HepG2 (cell line): ENCODE measurements around the gene EXOC6B. TPM values are rescaled to one million over a fixed set of nuclear protein-coding genes. Genes with fewer than 3 reads are reported as not detected.

ENCODE experiments used
- ATAC-seq: fragments of 200-7000 bp; cut with Tn5 transposase; 3 replicates; pipeline ENCODE4 v1.9.1; 2020; ENCODE audit warnings: mild to moderate bottlenecking, moderate library complexity
- BruUV-seq: library from RNA; stranded (reverse); fragments of 400-500 nt; replicated peaks from 2 replicates; lab custom pipeline; 2021; lab: Mats Ljungman, UMichigan
- CTCF ChIA-PET: fragments of 300-600 bp; formaldehyde crosslinking; extraction: SDS; loops from one replicate; lab custom pipeline; 2021; ENCODE audit warnings: low total read pairs, inconsistent platforms, low intra/inter-chr PET ratio; lab: Yijun Ruan, JAX
- POLR2A ChIA-PET: fragments of 350-600 bp; sonication (Branson Sonifier 250); formaldehyde crosslinking; loops from one replicate; lab custom pipeline; 2020; ENCODE audit warnings: antibody characterized with exemption, inconsistent platforms; lab: Yijun Ruan, JAX
- DNase-seq: peaks from one replicate; pipeline ENCODE4 v3.0.0-alpha.2; 2015; ENCODE audit warnings: low spot score
- FAIRE-seq: peaks from 3 replicates; lab custom pipeline; 2011; peaks lifted over from hg19 to GRCh38; lab: Jason Lieb, UNC
- H2AFZ ChIP-seq: one replicate; pipeline ENCODE4 v1.6.1; 2011; ENCODE audit warnings: low read length, inconsistent platforms
- H3K27ac ChIP-seq: fragments of 300-600 bp; 3 replicates; pipeline ENCODE4 v1.8.0; 2011; ENCODE audit warnings: mixed run types, mild to moderate bottlenecking, mixed read lengths, low read length, inconsistent platforms; ENCODE audit not compliant: insufficient read depth; ENCODE audit errors: extremely low read length
- H3K27me3 ChIP-seq, 2 experiments: fragments of 200-600 bp in 1 of 2; 2 replicates in 1 of 2; 3 replicates in 1 of 2; pipeline versions ENCODE4 v1.6.0 to v1.8.0; 2011; ENCODE audit warnings: low read length in 2 of 2, mild to moderate bottlenecking in 2 of 2, moderate library complexity in 2 of 2, inconsistent platforms in 1 of 2; ENCODE audit not compliant: insufficient read depth in 2 of 2, control insufficient read depth in 1 of 2
- H3K36me3 ChIP-seq, 2 experiments: fragments of 200-600 bp in 1 of 2; replicated peaks in 1 of 2; 2 replicates in 1 of 2; 3 replicates in 1 of 2; pipeline versions ENCODE4 v1.5.1 to v1.8.0; 2011; ENCODE audit warnings: low read length in 2 of 2, inconsistent platforms in 1 of 2; ENCODE audit not compliant: insufficient read depth in 2 of 2, control insufficient read depth in 1 of 2
- H3K4me1 ChIP-seq: 2 replicates; pipeline ENCODE4 v1.5.1; 2012; ENCODE audit warnings: low read length, inconsistent platforms; ENCODE audit not compliant: insufficient read depth
- H3K4me2 ChIP-seq: 2 replicates; pipeline ENCODE4 v1.6.0; 2011; ENCODE audit warnings: low read depth, low read length, inconsistent platforms
- H3K4me3 ChIP-seq, 3 experiments: fragments of 200-600 bp in 1 of 3; sonication (generic), shearing (Covaris generic) in 1 of 3; replicated peaks in 1 of 3; 2 replicates each; pipeline ENCODE4 v1.5.1; 2011 to 2016; ENCODE audit warnings: low read length in 3 of 3, inconsistent platforms in 2 of 3, low read depth in 2 of 3, mild to moderate bottlenecking in 2 of 3, control low read depth in 1 of 3, mixed read lengths in 1 of 3; ENCODE audit not compliant: insufficient read depth in 1 of 3
- H3K79me2 ChIP-seq: one replicate; pipeline ENCODE4 v1.6.1; 2011; ENCODE audit warnings: low read length, inconsistent platforms; ENCODE audit not compliant: insufficient read depth
- H3K9ac ChIP-seq: 2 replicates; pipeline ENCODE4 v1.6.0; 2011; ENCODE audit warnings: mild to moderate bottlenecking, low read depth, low read length, inconsistent platforms; ENCODE audit not compliant: insufficient read depth
- H3K9me3 ChIP-seq: 2 replicates; pipeline ENCODE4 v1.5.1; 2012; ENCODE audit warnings: mild to moderate bottlenecking, low read length
- H4K20me1 ChIP-seq: 2 replicates; pipeline ENCODE4 v1.6.0; 2011; ENCODE audit warnings: inconsistent platforms, mild to moderate bottlenecking, low read length, moderate library complexity; ENCODE audit not compliant: insufficient read depth
- FOXJ3 ChIP-seq: sonication (generic); formaldehyde crosslinking; IDR thresholded peaks from 2 replicates; pipeline ENCODE4 v1.4.0; 2020; ENCODE audit warnings: missing genetic modification reagents, mild to moderate bottlenecking, borderline replicate concordance
- GABPA ChIP-seq, 2 experiments: IDR thresholded peaks; 2 replicates each; pipeline ENCODE4 v1.6.1; 2011 to 2016; ENCODE audit warnings: low read depth in 2 of 2, low read length in 1 of 2, missing biosample characterization in 1 of 2, missing genetic modification characterization in 1 of 2
- GLI4 ChIP-seq: sonication (generic); formaldehyde crosslinking; IDR thresholded peaks from 2 replicates; pipeline ENCODE4 v1.5.1; 2020; ENCODE audit warnings: missing genetic modification reagents, mild to moderate bottlenecking, moderate library complexity, borderline replicate concordance
- HNF4G ChIP-seq, 2 experiments: sonication (generic) in 1 of 2; formaldehyde crosslinking in 1 of 2; IDR thresholded peaks; 2 replicates each; pipeline versions ENCODE4 v1.4.0 to v1.6.1; 2011 to 2020; ENCODE audit warnings: borderline replicate concordance in 2 of 2, low read depth in 2 of 2, mild to moderate bottlenecking in 2 of 2, low read length in 1 of 2, missing genetic modification reagents in 1 of 2, moderate library complexity in 1 of 2
- ISL2 ChIP-seq: sonication (generic); formaldehyde crosslinking; IDR thresholded peaks from 2 replicates; pipeline ENCODE4 v1.5.0; 2020; ENCODE audit warnings: missing genetic modification reagents
- KLF15 ChIP-seq: sonication (generic); formaldehyde crosslinking; IDR thresholded peaks from 2 replicates; pipeline ENCODE4 v1.8.1; 2023; ENCODE audit warnings: borderline replicate concordance, mild to moderate bottlenecking, inconsistent platforms, missing genetic modification reagents, mixed read lengths
- SOX5 ChIP-seq: IDR thresholded peaks from 2 replicates; pipeline ENCODE4 v1.6.1; 2016; ENCODE audit warnings: borderline replicate concordance
- ZC3H13 ChIP-seq: sonication (generic); formaldehyde crosslinking; IDR thresholded peaks from 2 replicates; pipeline ENCODE4 v1.8.1; 2023; ENCODE audit warnings: mild to moderate bottlenecking, missing genetic modification reagents, moderate library complexity
- ZNF124 ChIP-seq: sonication (generic); formaldehyde crosslinking; IDR thresholded peaks from 2 replicates; pipeline ENCODE4 v1.4.0; 2020; ENCODE audit warnings: missing genetic modification reagents
- ZNF274 ChIP-seq: sonication (generic); formaldehyde crosslinking; IDR thresholded peaks from 2 replicates; pipeline ENCODE4 v1.5.1; 2020; ENCODE audit warnings: mild to moderate bottlenecking, missing genetic modification reagents
- ZNF383 ChIP-seq: sonication (generic); formaldehyde crosslinking; IDR thresholded peaks from 2 replicates; pipeline ENCODE4 v1.4.0; 2020; ENCODE audit warnings: missing genetic modification reagents, mild to moderate bottlenecking, borderline replicate concordance
- ZNF792 ChIP-seq: IDR thresholded peaks from 2 replicates; pipeline ENCODE4 v1.6.1; 2016
- WGBS: methylation state at CpG from one replicate; pipeline ENCODE4 v1.1.6; 2017; ENCODE audit warnings: low lambda C conversion rate; 5-methylcytosine and 5-hydroxymethylcytosine counted together
- in situ Hi-C: cut with HindIII; loops from 2 replicates; pipeline ENCODE4 v1.10.0; 2017; ENCODE audit warnings: low pct_unique_long_range_greater_than_20kb; ENCODE audit not compliant: extremely low pct_ligation_motif_present
- intact Hi-C: fragments of 100-400 bp; cut with micrococcal nuclease; formaldehyde crosslinking; loops from one replicate; pipeline ENCODE4 v1.10.0; 2022; ENCODE audit not compliant: unreplicated experiment
- polyA plus RNA-seq, 8 experiments: library from polyadenylated mRNA; depleted of rRNA in 3 of 8; stranded (reverse) in 7 of 8; unstranded in 1 of 8; fragments of >200 nt; fragmentation: Illumina TruSeq in 4 of 8; extraction: Trizol in 4 of 8; gene quantifications; 2 replicates each; pipeline versions ENCODE4 v1.2.1 to v1.2.3, GENCODE V29; 2011 to 2016; ENCODE audit warnings: low read depth in 4 of 8, missing spikeins in 1 of 8, mixed read lengths in 1 of 8; ENCODE audit not compliant: insufficient read depth in 1 of 8
- total RNA-seq, 5 experiments: library from RNA; depleted of rRNA; stranded (reverse); fragments of >200 nt; fragmentation: Illumina TruSeq; extraction: Trizol; gene quantifications; 2 replicates each; pipeline ENCODE4 v1.2.3, GENCODE V29; 2016; ENCODE audit warnings: low read depth in 1 of 5
- TF ChIP-seq, protein P1 (sequence below): sonication (generic); formaldehyde crosslinking; IDR thresholded peaks from 2 replicates; pipeline ENCODE4 v1.5.0; 2020; ENCODE audit warnings: missing genetic modification reagents
- TF ChIP-seq, protein P2 (sequence below): IDR thresholded peaks from 2 replicates; pipeline ENCODE4 v1.6.1; 2018; ENCODE audit warnings: missing genetic modification reagents, mild to moderate bottlenecking, missing compliant biosample characterization
- TF ChIP-seq, protein P3 (sequence below): IDR thresholded peaks from 2 replicates; pipeline ENCODE4 v1.4.0; 2020; ENCODE audit warnings: mild to moderate bottlenecking, missing genetic modification reagents
- TF ChIP-seq, protein P4 (sequence below): sonication (generic); formaldehyde crosslinking; IDR thresholded peaks from 2 replicates; pipeline ENCODE4 v1.5.0; 2020; ENCODE audit warnings: mild to moderate bottlenecking, missing genetic modification reagents

Gene EXOC6B
- total and polyA plus RNA-seq, 2 of the 13 experiments (the other 11 are each of a cell fraction or from before 2014, with no cell fraction given) = 9.1 to 15.9 TPM

DNA sequence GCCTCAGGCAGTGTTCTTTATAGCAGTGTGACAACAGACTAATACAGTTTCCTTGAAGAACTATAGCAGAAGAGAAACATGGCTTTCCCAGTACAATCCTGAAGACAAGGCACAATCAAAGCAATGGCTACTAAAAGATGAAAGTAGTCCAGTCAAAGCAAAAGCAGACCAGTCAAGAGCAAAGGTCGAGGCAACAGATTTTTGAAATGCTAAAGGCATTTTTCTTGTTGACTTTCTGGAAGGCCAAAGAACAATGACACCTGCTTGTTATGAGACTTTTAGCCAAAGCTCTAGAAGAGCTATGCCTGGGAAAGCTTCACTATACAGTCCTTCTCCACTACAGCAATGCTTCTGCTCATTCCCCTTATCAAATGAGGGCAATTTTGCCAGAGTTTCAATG is 269.9 kb downstream of the EXOC6B start:
- H3K36me3 ChIP-seq = no peaks in the 10 kb centered on the region
- no peak overlapping the region for H3K9ac ChIP-seq
- H2AFZ ChIP-seq = no peak overlapping the region
- H3K4me2 ChIP-seq = no peak overlapping the region
- H3K4me1 ChIP-seq = peaks cover 14% of the 10 kb centered on the region
- H3K4me3 ChIP-seq = no peak overlapping the region
- intact Hi-C loops = no loop called here
- no peaks in the 10 kb centered on the region for H4K20me1 ChIP-seq
- DNase-seq (peak; percentile 91), FAIRE-seq (no peak), ATAC-seq (peak; percentile 79)
- in situ Hi-C loops = no loop called here
- H3K79me2 ChIP-seq = no peaks in the 10 kb centered on the region
- BruUV-seq = no TSS peak
- no peaks in the 10 kb centered on the region for H3K27me3 ChIP-seq
- WGBS = 26% methylated on average over 1 of the region's 1 CpG
- peak overlapping the region; percentile 30 for H3K27ac ChIP-seq
- peaks cover 9% of the 10 kb centered on the region; the same call in 1 of the 2 replicates for H3K9me3 ChIP-seq
- POLR2A ChIA-PET = no interaction called here
- CTCF ChIA-PET = no interaction called here
- TF ChIP-seq ZNF274 (CRISPR knock-in tag) (no peak), KLF15 (CRISPR knock-in tag) (no peak), ISL2 (CRISPR knock-in tag) (0 out of 2 replicates have a peak, but pooled peaks have one; percentile 24), ZC3H13 (CRISPR knock-in tag) (no peak), FOXJ3 (CRISPR knock-in tag) (peak; percentile 53; the same call in 1 of the 2 replicates), SOX5 (CRISPR knock-in tag) (peak; percentile 84), ZNF792 (CRISPR knock-in tag) (no peak), GLI4 (CRISPR knock-in tag) (no peak), ZNF124 (CRISPR knock-in tag) (no peak; the same call in 1 of the 2 replicates), ZNF383 (CRISPR knock-in tag) (no peak), GABPA (IDR thresholded peaks at IDR 0.05; ENCODE audit: low read depth, low read length) (no peak), GABPA (CRISPR knock-in tag; IDR thresholded peaks at IDR 0.05; ENCODE audit: low read depth) (peak; percentile 24; the same call in 1 of the 2 replicates), HNF4G (IDR thresholded peaks at IDR 0.05; ENCODE audit: borderline replicate concordance, low read depth, low read length) (peak; percentile 80), HNF4G (CRISPR knock-in tag; IDR thresholded peaks at IDR 0.05; ENCODE audit: borderline replicate concordance, low read depth) (peak; percentile 65; the same call in 1 of the 2 replicates)
- TF ChIP-seq, protein P1, sequence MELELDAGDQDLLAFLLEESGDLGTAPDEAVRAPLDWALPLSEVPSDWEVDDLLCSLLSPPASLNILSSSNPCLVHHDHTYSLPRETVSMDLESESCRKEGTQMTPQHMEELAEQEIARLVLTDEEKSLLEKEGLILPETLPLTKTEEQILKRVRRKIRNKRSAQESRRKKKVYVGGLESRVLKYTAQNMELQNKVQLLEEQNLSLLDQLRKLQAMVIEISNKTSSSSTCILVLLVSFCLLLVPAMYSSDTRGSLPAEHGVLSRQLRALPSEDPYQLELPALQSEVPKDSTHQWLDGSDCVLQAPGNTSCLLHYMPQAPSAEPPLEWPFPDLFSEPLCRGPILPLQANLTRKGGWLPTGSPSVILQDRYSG = no peak
- TF ChIP-seq, protein P2, sequence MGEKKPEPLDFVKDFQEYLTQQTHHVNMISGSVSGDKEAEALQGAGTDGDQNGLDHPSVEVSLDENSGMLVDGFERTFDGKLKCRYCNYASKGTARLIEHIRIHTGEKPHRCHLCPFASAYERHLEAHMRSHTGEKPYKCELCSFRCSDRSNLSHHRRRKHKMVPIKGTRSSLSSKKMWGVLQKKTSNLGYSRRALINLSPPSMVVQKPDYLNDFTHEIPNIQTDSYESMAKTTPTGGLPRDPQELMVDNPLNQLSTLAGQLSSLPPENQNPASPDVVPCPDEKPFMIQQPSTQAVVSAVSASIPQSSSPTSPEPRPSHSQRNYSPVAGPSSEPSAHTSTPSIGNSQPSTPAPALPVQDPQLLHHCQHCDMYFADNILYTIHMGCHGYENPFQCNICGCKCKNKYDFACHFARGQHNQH (CRISPR knock-in tag) = 0 out of 2 replicates have a peak, but pooled peaks have one; percentile 31
- TF ChIP-seq, protein P3, sequence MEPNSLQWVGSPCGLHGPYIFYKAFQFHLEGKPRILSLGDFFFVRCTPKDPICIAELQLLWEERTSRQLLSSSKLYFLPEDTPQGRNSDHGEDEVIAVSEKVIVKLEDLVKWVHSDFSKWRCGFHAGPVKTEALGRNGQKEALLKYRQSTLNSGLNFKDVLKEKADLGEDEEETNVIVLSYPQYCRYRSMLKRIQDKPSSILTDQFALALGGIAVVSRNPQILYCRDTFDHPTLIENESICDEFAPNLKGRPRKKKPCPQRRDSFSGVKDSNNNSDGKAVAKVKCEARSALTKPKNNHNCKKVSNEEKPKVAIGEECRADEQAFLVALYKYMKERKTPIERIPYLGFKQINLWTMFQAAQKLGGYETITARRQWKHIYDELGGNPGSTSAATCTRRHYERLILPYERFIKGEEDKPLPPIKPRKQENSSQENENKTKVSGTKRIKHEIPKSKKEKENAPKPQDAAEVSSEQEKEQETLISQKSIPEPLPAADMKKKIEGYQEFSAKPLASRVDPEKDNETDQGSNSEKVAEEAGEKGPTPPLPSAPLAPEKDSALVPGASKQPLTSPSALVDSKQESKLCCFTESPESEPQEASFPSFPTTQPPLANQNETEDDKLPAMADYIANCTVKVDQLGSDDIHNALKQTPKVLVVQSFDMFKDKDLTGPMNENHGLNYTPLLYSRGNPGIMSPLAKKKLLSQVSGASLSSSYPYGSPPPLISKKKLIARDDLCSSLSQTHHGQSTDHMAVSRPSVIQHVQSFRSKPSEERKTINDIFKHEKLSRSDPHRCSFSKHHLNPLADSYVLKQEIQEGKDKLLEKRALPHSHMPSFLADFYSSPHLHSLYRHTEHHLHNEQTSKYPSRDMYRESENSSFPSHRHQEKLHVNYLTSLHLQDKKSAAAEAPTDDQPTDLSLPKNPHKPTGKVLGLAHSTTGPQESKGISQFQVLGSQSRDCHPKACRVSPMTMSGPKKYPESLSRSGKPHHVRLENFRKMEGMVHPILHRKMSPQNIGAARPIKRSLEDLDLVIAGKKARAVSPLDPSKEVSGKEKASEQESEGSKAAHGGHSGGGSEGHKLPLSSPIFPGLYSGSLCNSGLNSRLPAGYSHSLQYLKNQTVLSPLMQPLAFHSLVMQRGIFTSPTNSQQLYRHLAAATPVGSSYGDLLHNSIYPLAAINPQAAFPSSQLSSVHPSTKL (CRISPR knock-in tag) = peak; percentile 72
- TF ChIP-seq, protein P4, sequence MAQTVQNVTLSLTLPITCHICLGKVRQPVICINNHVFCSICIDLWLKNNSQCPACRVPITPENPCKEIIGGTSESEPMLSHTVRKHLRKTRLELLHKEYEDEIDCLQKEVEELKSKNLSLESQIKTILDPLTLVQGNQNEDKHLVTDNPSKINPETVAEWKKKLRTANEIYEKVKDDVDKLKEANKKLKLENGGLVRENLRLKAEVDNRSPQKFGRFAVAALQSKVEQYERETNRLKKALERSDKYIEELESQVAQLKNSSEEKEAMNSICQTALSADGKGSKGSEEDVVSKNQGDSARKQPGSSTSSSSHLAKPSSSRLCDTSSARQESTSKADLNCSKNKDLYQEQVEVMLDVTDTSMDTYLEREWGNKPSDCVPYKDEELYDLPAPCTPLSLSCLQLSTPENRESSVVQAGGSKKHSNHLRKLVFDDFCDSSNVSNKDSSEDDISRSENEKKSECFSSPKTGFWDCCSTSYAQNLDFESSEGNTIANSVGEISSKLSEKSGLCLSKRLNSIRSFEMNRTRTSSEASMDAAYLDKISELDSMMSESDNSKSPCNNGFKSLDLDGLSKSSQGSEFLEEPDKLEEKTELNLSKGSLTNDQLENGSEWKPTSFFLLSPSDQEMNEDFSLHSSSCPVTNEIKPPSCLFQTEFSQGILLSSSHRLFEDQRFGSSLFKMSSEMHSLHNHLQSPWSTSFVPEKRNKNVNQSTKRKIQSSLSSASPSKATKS = no peak
